HepG2 (cell line): ENCODE data around the gene ZBTB7B. TPM values are rescaled to one million over a fixed set of nuclear protein-coding genes. Genes with fewer than 3 reads are reported as not detected.
A peak's percentile ranks its signal among the peaks of the same experiment; 100 is the strongest.

Experiments
- GZF1 ChIP-seq: sonication (generic); formaldehyde crosslinking; IDR thresholded peaks from 2 replicates; pipeline ENCODE4 v1.5.1; 2020; ENCODE audit warnings: mild to moderate bottlenecking, missing genetic modification reagents
- KLF15 ChIP-seq: sonication (generic); formaldehyde crosslinking; IDR thresholded peaks from 2 replicates; pipeline ENCODE4 v1.8.1; 2023; ENCODE audit warnings: borderline replicate concordance, mild to moderate bottlenecking, inconsistent platforms, missing genetic modification reagents, mixed read lengths
- KMT2A ChIP-seq: sonication (generic); formaldehyde crosslinking; IDR thresholded peaks from 2 replicates; pipeline ENCODE4 v1.4.0; 2020; ENCODE audit warnings: missing genetic modification reagents
- PHB2 ChIP-seq: fragments of 450-650 bp; IDR thresholded peaks from 2 replicates; pipeline ENCODE4 v1.6.1; 2018; ENCODE audit not compliant: partially characterized antibody
- RBFOX2 ChIP-seq: fragments of 200-400 bp; formaldehyde crosslinking; IDR thresholded peaks from 2 replicates; pipeline ENCODE4 v1.6.1; 2017; ENCODE audit warnings: low read depth, mild to moderate bottlenecking, low read length
- SIX1 ChIP-seq: sonication (generic); formaldehyde crosslinking; IDR thresholded peaks from 2 replicates; pipeline ENCODE4 v1.4.0; 2020; ENCODE audit warnings: missing genetic modification reagents, borderline replicate concordance
- TCF7L2 ChIP-seq: IDR thresholded peaks from 2 replicates; pipeline ENCODE4 v1.6.1; 2011; ENCODE audit warnings: mild to moderate bottlenecking, low read depth, low read length, moderate library complexity
- ZNF207 ChIP-seq: fragments of 450-650 bp; IDR thresholded peaks from 2 replicates; pipeline ENCODE4 v1.6.1; 2016; ENCODE audit warnings: antibody characterized with exemption, borderline replicate concordance
- ZNF333 ChIP-seq: sonication (generic); formaldehyde crosslinking; IDR thresholded peaks from 2 replicates; pipeline ENCODE4 v1.4.0; 2020; ENCODE audit warnings: mild to moderate bottlenecking, missing genetic modification reagents, borderline replicate concordance
- ZNF556 ChIP-seq: sonication (generic); formaldehyde crosslinking; IDR thresholded peaks from 2 replicates; pipeline ENCODE4 v1.4.0; 2020; ENCODE audit warnings: mild to moderate bottlenecking, missing genetic modification reagents, borderline replicate concordance
- polyA plus RNA-seq, 8 experiments: library from polyadenylated mRNA; depleted of rRNA in 3 of 8; stranded (reverse) in 7 of 8; unstranded in 1 of 8; fragments of >200 nt; fragmentation: Illumina TruSeq in 4 of 8; extraction: Trizol in 4 of 8; gene quantifications; 2 replicates each; pipeline versions ENCODE4 v1.2.1 to v1.2.3, GENCODE V29; 2011 to 2016; ENCODE audit warnings: low read depth in 4 of 8, missing spikeins in 1 of 8, mixed read lengths in 1 of 8; ENCODE audit not compliant: insufficient read depth in 1 of 8
- total RNA-seq, 5 experiments: library from RNA; depleted of rRNA; stranded (reverse); fragments of >200 nt; fragmentation: Illumina TruSeq; extraction: Trizol; gene quantifications; 2 replicates each; pipeline ENCODE4 v1.2.3, GENCODE V29; 2016; ENCODE audit warnings: low read depth in 1 of 5
- TF ChIP-seq, protein P1 (sequence below): sonication (generic); formaldehyde crosslinking; IDR thresholded peaks from 2 replicates; pipeline ENCODE4 v1.4.0; 2020; ENCODE audit warnings: missing genetic modification reagents
- TF ChIP-seq, protein P2 (sequence below): sonication (generic); formaldehyde crosslinking; IDR thresholded peaks from one replicate; pipeline ENCODE4 v1.5.1; 2020; ENCODE audit warnings: mild to moderate bottlenecking, missing genetic modification reagents; ENCODE audit errors: not compliant biosample characterization
- TF ChIP-seq, protein P3 (sequence below), 2 experiments: fragments of 450-650 bp in 1 of 2; sonication (generic) in 1 of 2; formaldehyde crosslinking; IDR thresholded peaks; 2 replicates each; pipeline versions ENCODE4 v1.5.0 to v1.8.0; 2020 to 2022; ENCODE audit warnings: mild to moderate bottlenecking in 1 of 2, missing genetic modification reagents in 1 of 2
- TF ChIP-seq, protein P4 (sequence below): IDR thresholded peaks from 2 replicates; pipeline ENCODE4 v1.6.1; 2016; ENCODE audit warnings: missing compliant biosample characterization, missing genetic modification reagents, borderline replicate concordance

ZBTB7B gene
- total and polyA plus RNA-seq, 2 of the 13 experiments (the other 11 are each of a cell fraction or from before 2014, with no cell fraction given), result 15.5 to 17.5 TPM

DNA sequence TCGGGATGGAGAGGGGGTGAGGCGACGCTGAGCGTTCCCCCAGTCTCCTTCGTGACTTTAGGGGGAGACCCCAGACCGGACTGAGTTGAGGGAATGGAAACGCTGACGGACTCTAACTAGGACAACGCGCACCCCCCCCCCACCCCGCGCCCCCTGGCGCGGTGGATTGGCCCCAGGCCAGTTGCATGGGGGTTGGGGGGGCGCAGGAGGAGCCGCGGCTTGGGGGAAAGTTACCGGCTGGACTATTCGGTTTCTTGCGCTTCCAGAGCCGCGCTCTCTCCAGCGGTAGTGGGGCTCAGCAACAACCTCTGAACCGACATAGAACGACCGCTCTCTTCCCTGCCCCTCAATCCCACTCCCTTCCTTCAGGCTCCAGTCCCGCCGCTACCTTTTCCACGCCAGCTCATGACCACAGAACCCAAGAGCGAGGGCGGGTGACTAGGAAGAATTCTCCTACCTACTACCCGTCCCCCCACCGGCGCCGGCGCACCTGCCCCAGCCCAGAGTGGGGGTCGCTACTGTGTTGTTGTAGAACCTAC is 694 bp downstream of the ZBTB7B start (continued):
- TF ChIP-seq, protein P1, sequence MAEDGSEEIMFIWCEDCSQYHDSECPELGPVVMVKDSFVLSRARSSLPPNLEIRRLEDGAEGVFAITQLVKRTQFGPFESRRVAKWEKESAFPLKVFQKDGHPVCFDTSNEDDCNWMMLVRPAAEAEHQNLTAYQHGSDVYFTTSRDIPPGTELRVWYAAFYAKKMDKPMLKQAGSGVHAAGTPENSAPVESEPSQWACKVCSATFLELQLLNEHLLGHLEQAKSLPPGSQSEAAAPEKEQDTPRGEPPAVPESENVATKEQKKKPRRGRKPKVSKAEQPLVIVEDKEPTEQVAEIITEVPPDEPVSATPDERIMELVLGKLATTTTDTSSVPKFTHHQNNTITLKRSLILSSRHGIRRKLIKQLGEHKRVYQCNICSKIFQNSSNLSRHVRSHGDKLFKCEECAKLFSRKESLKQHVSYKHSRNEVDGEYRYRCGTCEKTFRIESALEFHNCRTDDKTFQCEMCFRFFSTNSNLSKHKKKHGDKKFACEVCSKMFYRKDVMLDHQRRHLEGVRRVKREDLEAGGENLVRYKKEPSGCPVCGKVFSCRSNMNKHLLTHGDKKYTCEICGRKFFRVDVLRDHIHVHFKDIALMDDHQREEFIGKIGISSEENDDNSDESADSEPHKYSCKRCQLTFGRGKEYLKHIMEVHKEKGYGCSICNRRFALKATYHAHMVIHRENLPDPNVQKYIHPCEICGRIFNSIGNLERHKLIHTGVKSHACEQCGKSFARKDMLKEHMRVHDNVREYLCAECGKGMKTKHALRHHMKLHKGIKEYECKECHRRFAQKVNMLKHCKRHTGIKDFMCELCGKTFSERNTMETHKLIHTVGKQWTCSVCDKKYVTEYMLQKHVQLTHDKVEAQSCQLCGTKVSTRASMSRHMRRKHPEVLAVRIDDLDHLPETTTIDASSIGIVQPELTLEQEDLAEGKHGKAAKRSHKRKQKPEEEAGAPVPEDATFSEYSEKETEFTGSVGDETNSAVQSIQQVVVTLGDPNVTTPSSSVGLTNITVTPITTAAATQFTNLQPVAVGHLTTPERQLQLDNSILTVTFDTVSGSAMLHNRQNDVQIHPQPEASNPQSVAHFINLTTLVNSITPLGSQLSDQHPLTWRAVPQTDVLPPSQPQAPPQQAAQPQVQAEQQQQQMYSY (CRISPR knock-in tag), result no peak
- TF ChIP-seq, protein P2, sequence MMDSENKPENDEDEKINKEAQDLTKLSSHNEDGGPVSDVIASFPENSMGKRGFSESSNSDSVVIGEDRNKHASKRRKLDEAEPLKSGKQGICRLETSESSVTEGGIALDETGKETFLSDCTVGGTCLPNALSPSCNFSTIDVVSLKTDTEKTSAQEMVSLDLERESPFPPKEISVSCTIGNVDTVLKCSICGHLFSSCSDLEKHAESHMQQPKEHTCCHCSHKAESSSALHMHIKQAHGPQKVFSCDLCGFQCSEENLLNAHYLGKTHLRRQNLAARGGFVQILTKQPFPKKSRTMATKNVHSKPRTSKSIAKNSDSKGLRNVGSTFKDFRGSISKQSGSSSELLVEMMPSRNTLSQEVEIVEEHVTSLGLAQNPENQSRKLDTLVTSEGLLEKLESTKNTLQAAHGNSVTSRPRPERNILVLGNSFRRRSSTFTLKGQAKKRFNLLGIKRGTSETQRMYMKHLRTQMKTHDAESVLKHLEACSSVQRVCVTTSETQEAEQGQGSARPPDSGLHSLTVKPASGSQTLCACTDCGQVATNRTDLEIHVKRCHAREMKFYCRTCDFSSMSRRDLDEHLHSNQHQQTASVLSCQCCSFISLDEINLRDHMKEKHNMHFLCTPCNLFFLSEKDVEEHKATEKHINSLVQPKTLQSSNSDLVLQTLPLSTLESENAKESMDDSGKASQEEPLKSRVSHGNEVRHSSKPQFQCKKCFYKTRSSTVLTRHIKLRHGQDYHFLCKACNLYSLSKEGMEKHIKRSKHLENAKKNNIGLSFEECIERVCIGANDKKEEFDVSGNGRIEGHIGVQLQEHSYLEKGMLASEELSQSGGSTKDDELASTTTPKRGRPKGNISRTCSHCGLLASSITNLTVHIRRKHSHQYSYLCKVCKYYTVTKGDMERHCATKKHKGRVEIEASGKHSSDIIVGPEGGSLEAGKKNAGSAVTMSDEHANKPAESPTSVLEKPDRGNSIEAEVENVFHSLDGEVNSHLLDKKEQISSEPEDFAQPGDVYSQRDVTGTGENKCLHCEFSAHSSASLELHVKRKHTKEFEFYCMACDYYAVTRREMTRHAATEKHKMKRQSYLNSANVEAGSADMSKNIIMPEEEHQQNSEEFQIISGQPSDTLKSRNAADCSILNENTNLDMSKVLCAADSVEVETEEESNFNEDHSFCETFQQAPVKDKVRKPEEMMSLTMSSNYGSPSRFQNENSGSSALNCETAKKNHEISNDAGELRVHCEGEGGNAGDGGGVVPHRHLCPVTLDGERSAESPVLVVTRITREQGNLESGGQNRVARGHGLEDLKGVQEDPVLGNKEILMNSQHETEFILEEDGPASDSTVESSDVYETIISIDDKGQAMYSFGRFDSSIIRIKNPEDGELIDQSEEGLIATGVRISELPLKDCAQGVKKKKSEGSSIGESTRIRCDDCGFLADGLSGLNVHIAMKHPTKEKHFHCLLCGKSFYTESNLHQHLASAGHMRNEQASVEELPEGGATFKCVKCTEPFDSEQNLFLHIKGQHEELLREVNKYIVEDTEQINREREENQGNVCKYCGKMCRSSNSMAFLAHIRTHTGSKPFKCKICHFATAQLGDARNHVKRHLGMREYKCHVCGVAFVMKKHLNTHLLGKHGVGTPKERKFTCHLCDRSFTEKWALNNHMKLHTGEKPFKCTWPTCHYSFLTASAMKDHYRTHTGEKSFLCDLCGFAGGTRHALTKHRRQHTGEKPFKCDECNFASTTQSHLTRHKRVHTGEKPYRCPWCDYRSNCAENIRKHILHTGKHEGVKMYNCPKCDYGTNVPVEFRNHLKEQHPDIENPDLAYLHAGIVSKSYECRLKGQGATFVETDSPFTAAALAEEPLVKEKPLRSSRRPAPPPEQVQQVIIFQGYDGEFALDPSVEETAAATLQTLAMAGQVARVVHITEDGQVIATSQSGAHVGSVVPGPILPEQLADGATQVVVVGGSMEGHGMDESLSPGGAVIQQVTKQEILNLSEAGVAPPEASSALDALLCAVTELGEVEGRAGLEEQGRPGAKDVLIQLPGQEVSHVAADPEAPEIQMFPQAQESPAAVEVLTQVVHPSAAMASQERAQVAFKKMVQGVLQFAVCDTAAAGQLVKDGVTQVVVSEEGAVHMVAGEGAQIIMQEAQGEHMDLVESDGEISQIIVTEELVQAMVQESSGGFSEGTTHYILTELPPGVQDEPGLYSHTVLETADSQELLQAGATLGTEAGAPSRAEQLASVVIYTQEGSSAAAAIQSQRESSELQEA (CRISPR knock-in tag), result no peak
- no peak for TF ChIP-seq PHB2
- TF ChIP-seq ZNF333 (CRISPR knock-in tag), result no peak
- no peak for TF ChIP-seq TCF7L2
- no peak for TF ChIP-seq ZNF556 (CRISPR knock-in tag)
- TF ChIP-seq ZNF207, result no peak
- TF ChIP-seq, protein P3, sequence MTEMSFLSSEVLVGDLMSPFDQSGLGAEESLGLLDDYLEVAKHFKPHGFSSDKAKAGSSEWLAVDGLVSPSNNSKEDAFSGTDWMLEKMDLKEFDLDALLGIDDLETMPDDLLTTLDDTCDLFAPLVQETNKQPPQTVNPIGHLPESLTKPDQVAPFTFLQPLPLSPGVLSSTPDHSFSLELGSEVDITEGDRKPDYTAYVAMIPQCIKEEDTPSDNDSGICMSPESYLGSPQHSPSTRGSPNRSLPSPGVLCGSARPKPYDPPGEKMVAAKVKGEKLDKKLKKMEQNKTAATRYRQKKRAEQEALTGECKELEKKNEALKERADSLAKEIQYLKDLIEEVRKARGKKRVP (CRISPR knock-in tag; IDR thresholded peaks at IDR 0.05), result no peak
- no peak for TF ChIP-seq SIX1 (CRISPR knock-in tag)
- no peak for TF ChIP-seq KMT2A
- no peak; the same call in 1 of the 2 replicates for TF ChIP-seq GZF1
- TF ChIP-seq KLF15 (CRISPR knock-in tag), result no peak
- peak; percentile 46 for TF ChIP-seq RBFOX2
- TF ChIP-seq, protein P4, sequence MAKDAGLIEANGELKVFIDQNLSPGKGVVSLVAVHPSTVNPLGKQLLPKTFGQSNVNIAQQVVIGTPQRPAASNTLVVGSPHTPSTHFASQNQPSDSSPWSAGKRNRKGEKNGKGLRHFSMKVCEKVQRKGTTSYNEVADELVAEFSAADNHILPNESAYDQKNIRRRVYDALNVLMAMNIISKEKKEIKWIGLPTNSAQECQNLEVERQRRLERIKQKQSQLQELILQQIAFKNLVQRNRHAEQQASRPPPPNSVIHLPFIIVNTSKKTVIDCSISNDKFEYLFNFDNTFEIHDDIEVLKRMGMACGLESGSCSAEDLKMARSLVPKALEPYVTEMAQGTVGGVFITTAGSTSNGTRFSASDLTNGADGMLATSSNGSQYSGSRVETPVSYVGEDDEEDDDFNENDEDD (CRISPR knock-in tag), result no peak
